HEK293 (cell line): ENCODE data around the gene PRXL2B.

Experiments used
- CTCF ChIA-PET: fragments of 350-600 bp; formaldehyde crosslinking; extraction: SDS; loops from one replicate; lab custom pipeline; 2021; ENCODE audit warnings: antibody characterized with exemption; lab: Yijun Ruan, JAX
- POLR2A ChIA-PET: fragments of 300-600 bp; formaldehyde crosslinking; extraction: SDS; loops from one replicate; lab custom pipeline; 2020; ENCODE audit warnings: antibody characterized with exemption, inconsistent platforms; lab: Yijun Ruan, JAX
- H3K27ac ChIP-seq: fragments of 200-500 bp; sonication (Bioruptor generic); 2 replicates; pipeline ENCODE4 v1.5.1; 2014; ENCODE audit warnings: low read depth, low read length, control low read depth, inconsistent platforms; ENCODE audit errors: extremely low read depth
- H3K36me3 ChIP-seq, 2 experiments: fragments of 200-500 bp in 1 of 2; sonication (Bioruptor generic) in 1 of 2; 1 replicate in 1 of 2; 2 replicates in 1 of 2; pipeline ENCODE4 v1.5.1; 2014 to 2017; ENCODE audit warnings: inconsistent platforms in 2 of 2, low read length in 2 of 2; ENCODE audit not compliant: control insufficient read depth in 2 of 2, insufficient read depth in 1 of 2
- H3K4me1 ChIP-seq: fragments of 200-500 bp; sonication (Bioruptor generic); 2 replicates; pipeline ENCODE4 v1.5.1; 2014; ENCODE audit warnings: mild to moderate bottlenecking, low read length, inconsistent platforms; ENCODE audit not compliant: control insufficient read depth, insufficient read depth
- H3K4me3 ChIP-seq: 2 replicates; pipeline ENCODE4 v1.5.1; 2011; ENCODE audit warnings: low read depth, mild to moderate bottlenecking, control low read depth, low read length, moderate library complexity
- H3K9me3 ChIP-seq: fragments of 200-500 bp; sonication (Bioruptor generic); 2 replicates; pipeline ENCODE4 v1.5.1; 2014; ENCODE audit warnings: low read depth, low read length, inconsistent platforms; ENCODE audit not compliant: control insufficient read depth, insufficient read depth
- GLIS1 ChIP-seq: fragments of 450-650 bp; formaldehyde crosslinking; IDR thresholded peaks from 2 replicates; pipeline ENCODE4 v1.5.1; 2016; ENCODE audit warnings: missing biosample characterization, missing genetic modification characterization
- KLF8 ChIP-seq: fragments of 450-650 bp; formaldehyde crosslinking; IDR thresholded peaks from 2 replicates; pipeline ENCODE4 v1.5.1; 2016; ENCODE audit warnings: missing biosample characterization, missing genetic modification characterization
- SCRT1 ChIP-seq: fragments of 450-650 bp; formaldehyde crosslinking; IDR thresholded peaks from 2 replicates; pipeline ENCODE4 v1.5.1; 2016; ENCODE audit warnings: missing biosample characterization, missing genetic modification characterization, borderline replicate concordance
- ZBTB20 ChIP-seq: fragments of 450-650 bp; formaldehyde crosslinking; IDR thresholded peaks from 2 replicates; pipeline ENCODE4 v1.5.1; 2016; ENCODE audit warnings: missing biosample characterization, missing genetic modification characterization
- ZNF23 ChIP-seq: fragments of 450-650 bp; formaldehyde crosslinking; IDR thresholded peaks from 2 replicates; pipeline ENCODE4 v1.5.1; 2016; ENCODE audit warnings: missing biosample characterization, missing genetic modification characterization, borderline replicate concordance
- ZNF239 ChIP-seq: fragments of 450-650 bp; formaldehyde crosslinking; IDR thresholded peaks from 2 replicates; pipeline ENCODE4 v1.5.1; 2016; ENCODE audit warnings: missing biosample characterization, missing genetic modification characterization
- ZNF354C ChIP-seq: fragments of 450-650 bp; formaldehyde crosslinking; IDR thresholded peaks from 2 replicates; pipeline ENCODE4 v1.5.1; 2016; ENCODE audit warnings: missing biosample characterization, missing genetic modification characterization, low read depth, borderline replicate concordance
- ZNF624 ChIP-seq: fragments of 450-650 bp; formaldehyde crosslinking; IDR thresholded peaks from 2 replicates; pipeline ENCODE4 v1.5.1; 2017; ENCODE audit warnings: missing biosample characterization, missing genetic modification characterization
- ZNF629 ChIP-seq: fragments of 450-650 bp; formaldehyde crosslinking; IDR thresholded peaks from 2 replicates; pipeline ENCODE4 v1.5.1; 2017; ENCODE audit warnings: missing biosample characterization, missing genetic modification characterization
- ZNF658 ChIP-seq: fragments of 450-650 bp; formaldehyde crosslinking; IDR thresholded peaks from 2 replicates; pipeline ENCODE4; 2016; ENCODE audit warnings: missing biosample characterization, missing genetic modification characterization
- ZNF707 ChIP-seq: fragments of 450-650 bp; formaldehyde crosslinking; IDR thresholded peaks from 2 replicates; pipeline ENCODE4 v1.5.1; 2016; ENCODE audit warnings: missing biosample characterization, missing genetic modification characterization
- ZSCAN18 ChIP-seq: fragments of 450-650 bp; formaldehyde crosslinking; IDR thresholded peaks from 2 replicates; pipeline ENCODE4 v1.5.1; 2016; ENCODE audit warnings: missing biosample characterization, missing genetic modification characterization
- TF ChIP-seq, protein P1 (sequence below): fragments of 450-650 bp; formaldehyde crosslinking; IDR thresholded peaks from 2 replicates; pipeline ENCODE4 v1.5.1; 2016; ENCODE audit warnings: missing biosample characterization, missing genetic modification characterization
- TF ChIP-seq, protein P2 (sequence below): fragments of 450-650 bp; formaldehyde crosslinking; IDR thresholded peaks from 2 replicates; pipeline ENCODE4; 2016; ENCODE audit warnings: missing biosample characterization, missing genetic modification characterization
- TF ChIP-seq, protein P3 (sequence below): fragments of 450-650 bp; formaldehyde crosslinking; IDR thresholded peaks from 2 replicates; pipeline ENCODE4 v1.5.1; 2017; ENCODE audit warnings: missing biosample characterization, missing genetic modification characterization
- TF ChIP-seq, protein P4 (sequence below): fragments of 450-650 bp; formaldehyde crosslinking; IDR thresholded peaks from 2 replicates; pipeline ENCODE4 v1.5.1; 2016; ENCODE audit warnings: missing biosample characterization, missing genetic modification characterization
- TF ChIP-seq, protein P5 (sequence below): fragments of 450-650 bp; formaldehyde crosslinking; IDR thresholded peaks from 2 replicates; pipeline ENCODE4 v1.5.1; 2016; ENCODE audit warnings: missing biosample characterization, missing genetic modification characterization

The PRXL2B gene

DNA sequence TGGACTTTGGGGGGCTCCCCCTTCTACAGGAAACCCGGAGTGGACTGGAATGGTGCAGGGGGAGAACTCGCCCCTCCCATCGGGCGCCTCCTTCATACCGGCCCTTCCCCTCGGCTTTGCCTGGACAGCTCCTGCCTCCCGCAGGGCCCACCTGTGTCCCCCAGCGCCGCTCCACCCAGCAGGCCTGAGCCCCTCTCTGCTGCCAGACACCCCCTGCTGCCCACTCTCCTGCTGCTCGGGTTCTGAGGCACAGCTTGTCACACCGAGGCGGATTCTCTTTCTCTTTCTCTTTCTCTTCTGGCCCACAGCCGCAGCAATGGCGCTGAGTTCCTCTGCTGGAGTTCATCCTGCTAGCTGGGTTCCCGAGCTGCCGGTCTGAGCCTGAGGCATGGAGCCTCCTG, 30.3 kb upstream of the PRXL2B start, which contains the start of gene TNFRSF14 (continued):
- TF ChIP-seq, protein P1, sequence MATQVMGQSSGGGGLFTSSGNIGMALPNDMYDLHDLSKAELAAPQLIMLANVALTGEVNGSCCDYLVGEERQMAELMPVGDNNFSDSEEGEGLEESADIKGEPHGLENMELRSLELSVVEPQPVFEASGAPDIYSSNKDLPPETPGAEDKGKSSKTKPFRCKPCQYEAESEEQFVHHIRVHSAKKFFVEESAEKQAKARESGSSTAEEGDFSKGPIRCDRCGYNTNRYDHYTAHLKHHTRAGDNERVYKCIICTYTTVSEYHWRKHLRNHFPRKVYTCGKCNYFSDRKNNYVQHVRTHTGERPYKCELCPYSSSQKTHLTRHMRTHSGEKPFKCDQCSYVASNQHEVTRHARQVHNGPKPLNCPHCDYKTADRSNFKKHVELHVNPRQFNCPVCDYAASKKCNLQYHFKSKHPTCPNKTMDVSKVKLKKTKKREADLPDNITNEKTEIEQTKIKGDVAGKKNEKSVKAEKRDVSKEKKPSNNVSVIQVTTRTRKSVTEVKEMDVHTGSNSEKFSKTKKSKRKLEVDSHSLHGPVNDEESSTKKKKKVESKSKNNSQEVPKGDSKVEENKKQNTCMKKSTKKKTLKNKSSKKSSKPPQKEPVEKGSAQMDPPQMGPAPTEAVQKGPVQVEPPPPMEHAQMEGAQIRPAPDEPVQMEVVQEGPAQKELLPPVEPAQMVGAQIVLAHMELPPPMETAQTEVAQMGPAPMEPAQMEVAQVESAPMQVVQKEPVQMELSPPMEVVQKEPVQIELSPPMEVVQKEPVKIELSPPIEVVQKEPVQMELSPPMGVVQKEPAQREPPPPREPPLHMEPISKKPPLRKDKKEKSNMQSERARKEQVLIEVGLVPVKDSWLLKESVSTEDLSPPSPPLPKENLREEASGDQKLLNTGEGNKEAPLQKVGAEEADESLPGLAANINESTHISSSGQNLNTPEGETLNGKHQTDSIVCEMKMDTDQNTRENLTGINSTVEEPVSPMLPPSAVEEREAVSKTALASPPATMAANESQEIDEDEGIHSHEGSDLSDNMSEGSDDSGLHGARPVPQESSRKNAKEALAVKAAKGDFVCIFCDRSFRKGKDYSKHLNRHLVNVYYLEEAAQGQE (tag by site-specific recombination) = peak; percentile 83
- TF ChIP-seq, protein P2, sequence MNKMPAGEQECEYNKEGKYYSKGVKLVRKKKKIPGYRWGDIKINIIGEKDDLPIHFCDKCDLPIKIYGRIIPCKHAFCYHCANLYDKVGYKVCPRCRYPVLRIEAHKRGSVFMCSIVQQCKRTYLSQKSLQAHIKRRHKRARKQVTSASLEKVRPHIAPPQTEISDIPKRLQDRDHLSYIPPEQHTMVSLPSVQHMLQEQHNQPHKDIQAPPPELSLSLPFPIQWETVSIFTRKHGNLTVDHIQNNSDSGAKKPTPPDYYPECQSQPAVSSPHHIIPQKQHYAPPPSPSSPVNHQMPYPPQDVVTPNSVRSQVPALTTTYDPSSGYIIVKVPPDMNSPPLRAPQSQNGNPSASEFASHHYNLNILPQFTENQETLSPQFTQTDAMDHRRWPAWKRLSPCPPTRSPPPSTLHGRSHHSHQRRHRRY (tag by site-specific recombination) = no peak
- TF ChIP-seq KLF8 (tag by site-specific recombination) (no peak), GLIS1 (tag by site-specific recombination) (peak; percentile 78)

DNA sequence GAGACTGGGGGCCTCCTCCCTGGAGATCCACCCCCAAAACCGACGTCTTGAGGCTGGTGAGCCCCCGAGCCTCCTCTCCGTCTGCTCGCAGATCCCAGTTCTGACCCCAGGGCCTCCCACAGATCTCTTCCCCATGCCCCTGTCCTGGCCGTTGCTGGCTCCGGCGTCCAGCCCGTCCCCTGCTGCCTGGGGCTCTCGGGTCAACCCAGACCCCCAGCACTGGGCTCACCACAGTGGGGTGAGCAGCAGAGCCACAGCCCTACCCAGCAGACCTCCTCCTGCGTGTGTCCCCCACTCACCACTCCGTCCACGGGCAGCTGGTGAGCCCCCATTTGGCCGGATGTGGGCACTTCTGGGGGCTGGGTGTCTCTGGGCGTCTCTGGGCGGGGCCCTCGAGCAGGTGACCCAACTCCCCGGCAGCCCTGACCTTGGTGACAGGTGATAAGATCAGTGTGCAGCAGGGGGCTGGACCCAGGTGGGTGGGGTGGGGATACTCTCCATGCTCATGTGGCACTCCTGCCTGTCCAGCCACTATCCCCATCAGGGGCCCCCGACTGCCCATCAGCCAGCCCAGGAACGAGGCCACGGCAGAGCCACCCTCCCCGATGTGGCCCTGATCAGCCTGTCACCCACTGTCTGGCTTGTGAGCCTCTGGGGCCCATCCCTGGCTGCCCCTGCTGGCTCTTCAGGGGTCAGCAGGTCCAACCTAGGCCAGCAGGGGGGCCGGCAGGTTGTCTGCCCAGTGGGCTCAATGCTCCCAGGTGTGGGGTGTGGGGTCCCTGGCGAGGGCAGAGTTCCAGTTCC, 29.7 kb upstream of the PRXL2B start:
- Histone ChIP-seq H3K4me1 (no peaks in the 10 kb centered on the region), H3K9me3 (no peaks in the 10 kb centered on the region), H3K4me3 (no peak overlapping the region), H3K27ac (no peak overlapping the region), H3K36me3 (no peaks in the 10 kb centered on the region)
- TF ChIP-seq, protein P3, sequence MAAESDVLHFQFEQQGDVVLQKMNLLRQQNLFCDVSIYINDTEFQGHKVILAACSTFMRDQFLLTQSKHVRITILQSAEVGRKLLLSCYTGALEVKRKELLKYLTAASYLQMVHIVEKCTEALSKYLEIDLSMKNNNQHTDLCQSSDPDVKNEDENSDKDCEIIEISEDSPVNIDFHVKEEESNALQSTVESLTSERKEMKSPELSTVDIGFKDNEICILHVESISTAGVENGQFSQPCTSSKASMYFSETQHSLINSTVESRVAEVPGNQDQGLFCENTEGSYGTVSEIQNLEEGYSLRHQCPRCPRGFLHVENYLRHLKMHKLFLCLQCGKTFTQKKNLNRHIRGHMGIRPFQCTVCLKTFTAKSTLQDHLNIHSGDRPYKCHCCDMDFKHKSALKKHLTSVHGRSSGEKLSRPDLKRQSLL = peak; percentile 80
- TF ChIP-seq ZSCAN18 (tag by site-specific recombination) = no peak
- TF ChIP-seq, protein P4, sequence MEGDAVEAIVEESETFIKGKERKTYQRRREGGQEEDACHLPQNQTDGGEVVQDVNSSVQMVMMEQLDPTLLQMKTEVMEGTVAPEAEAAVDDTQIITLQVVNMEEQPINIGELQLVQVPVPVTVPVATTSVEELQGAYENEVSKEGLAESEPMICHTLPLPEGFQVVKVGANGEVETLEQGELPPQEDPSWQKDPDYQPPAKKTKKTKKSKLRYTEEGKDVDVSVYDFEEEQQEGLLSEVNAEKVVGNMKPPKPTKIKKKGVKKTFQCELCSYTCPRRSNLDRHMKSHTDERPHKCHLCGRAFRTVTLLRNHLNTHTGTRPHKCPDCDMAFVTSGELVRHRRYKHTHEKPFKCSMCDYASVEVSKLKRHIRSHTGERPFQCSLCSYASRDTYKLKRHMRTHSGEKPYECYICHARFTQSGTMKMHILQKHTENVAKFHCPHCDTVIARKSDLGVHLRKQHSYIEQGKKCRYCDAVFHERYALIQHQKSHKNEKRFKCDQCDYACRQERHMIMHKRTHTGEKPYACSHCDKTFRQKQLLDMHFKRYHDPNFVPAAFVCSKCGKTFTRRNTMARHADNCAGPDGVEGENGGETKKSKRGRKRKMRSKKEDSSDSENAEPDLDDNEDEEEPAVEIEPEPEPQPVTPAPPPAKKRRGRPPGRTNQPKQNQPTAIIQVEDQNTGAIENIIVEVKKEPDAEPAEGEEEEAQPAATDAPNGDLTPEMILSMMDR (tag by site-specific recombination) = peak; percentile 8; the same call in 1 of the 2 replicates
- no peak for TF ChIP-seq ZNF707
- ChIA-PET POLR2A (no interaction called here), CTCF (no interaction called here)

GRCh38 chr1:2557482-2558400, 28.8 kb upstream of the PRXL2B start:
- Histone ChIP-seq H3K4me1 (no peaks in the 10 kb centered on the region), H3K4me3 (no peak overlapping the region)
- no peak for TF ChIP-seq ZBTB20 (tag by site-specific recombination)
- TF ChIP-seq ZNF23 (tag by site-specific recombination) = no peak
- TF ChIP-seq, protein P5, sequence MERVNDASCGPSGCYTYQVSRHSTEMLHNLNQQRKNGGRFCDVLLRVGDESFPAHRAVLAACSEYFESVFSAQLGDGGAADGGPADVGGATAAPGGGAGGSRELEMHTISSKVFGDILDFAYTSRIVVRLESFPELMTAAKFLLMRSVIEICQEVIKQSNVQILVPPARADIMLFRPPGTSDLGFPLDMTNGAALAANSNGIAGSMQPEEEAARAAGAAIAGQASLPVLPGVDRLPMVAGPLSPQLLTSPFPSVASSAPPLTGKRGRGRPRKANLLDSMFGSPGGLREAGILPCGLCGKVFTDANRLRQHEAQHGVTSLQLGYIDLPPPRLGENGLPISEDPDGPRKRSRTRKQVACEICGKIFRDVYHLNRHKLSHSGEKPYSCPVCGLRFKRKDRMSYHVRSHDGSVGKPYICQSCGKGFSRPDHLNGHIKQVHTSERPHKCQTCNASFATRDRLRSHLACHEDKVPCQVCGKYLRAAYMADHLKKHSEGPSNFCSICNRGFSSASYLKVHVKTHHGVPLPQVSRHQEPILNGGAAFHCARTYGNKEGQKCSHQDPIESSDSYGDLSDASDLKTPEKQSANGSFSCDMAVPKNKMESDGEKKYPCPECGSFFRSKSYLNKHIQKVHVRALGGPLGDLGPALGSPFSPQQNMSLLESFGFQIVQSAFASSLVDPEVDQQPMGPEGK = no peak
- no peak for TF ChIP-seq ZNF629
- TF ChIP-seq SCRT1 = no peak
- no peak for TF ChIP-seq ZNF354C (tag by site-specific recombination)
- TF ChIP-seq ZNF624 (tag by site-specific recombination) = no peak
- no peak for TF ChIP-seq ZNF658 (tag by site-specific recombination)
- TF ChIP-seq ZNF239 (tag by site-specific recombination) = no peak
- TF ChIP-seq, all 188 proteins: peak for 0
- no peaks in the 10 kb centered on the region for H3K36me3 ChIP-seq
- CTCF ChIA-PET = interaction anchor here (0.5 kb wide), 1 partner anchor 859 kb away, joined by 3 read pairs; no protein-coding TSS in a partner anchor
- H3K27ac ChIP-seq = no peak overlapping the region
- POLR2A ChIA-PET = no interaction called here
- H3K9me3 ChIP-seq = no peaks in the 10 kb centered on the region
